Measurements from ENCODE around the gene SMG7.

DNA sequence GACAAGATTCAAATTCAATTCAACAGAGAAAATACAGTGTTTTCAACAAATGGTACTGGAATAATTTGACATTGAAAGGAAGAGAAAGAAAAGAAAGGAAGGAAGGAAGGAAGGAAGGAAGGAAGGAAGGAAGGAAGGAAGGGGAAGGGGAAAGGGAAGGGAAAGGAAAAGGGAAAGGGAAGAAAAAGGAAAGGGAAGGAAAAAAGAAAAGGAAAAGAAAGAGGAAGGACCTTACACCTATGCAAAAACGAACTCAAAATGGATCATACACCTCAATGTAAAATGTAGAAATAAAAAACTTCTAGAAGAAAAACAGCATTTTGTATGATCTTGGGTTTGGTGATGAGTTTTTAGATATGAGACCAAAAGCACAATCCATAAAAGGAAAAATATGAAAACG lies 34.2 kb upstream of the SMG7 start:
- TF ChIP-seq, protein P1, sequence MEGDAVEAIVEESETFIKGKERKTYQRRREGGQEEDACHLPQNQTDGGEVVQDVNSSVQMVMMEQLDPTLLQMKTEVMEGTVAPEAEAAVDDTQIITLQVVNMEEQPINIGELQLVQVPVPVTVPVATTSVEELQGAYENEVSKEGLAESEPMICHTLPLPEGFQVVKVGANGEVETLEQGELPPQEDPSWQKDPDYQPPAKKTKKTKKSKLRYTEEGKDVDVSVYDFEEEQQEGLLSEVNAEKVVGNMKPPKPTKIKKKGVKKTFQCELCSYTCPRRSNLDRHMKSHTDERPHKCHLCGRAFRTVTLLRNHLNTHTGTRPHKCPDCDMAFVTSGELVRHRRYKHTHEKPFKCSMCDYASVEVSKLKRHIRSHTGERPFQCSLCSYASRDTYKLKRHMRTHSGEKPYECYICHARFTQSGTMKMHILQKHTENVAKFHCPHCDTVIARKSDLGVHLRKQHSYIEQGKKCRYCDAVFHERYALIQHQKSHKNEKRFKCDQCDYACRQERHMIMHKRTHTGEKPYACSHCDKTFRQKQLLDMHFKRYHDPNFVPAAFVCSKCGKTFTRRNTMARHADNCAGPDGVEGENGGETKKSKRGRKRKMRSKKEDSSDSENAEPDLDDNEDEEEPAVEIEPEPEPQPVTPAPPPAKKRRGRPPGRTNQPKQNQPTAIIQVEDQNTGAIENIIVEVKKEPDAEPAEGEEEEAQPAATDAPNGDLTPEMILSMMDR (IDR thresholded peaks at IDR 0.05), result no peak
- TF ChIP-seq, protein P2, sequence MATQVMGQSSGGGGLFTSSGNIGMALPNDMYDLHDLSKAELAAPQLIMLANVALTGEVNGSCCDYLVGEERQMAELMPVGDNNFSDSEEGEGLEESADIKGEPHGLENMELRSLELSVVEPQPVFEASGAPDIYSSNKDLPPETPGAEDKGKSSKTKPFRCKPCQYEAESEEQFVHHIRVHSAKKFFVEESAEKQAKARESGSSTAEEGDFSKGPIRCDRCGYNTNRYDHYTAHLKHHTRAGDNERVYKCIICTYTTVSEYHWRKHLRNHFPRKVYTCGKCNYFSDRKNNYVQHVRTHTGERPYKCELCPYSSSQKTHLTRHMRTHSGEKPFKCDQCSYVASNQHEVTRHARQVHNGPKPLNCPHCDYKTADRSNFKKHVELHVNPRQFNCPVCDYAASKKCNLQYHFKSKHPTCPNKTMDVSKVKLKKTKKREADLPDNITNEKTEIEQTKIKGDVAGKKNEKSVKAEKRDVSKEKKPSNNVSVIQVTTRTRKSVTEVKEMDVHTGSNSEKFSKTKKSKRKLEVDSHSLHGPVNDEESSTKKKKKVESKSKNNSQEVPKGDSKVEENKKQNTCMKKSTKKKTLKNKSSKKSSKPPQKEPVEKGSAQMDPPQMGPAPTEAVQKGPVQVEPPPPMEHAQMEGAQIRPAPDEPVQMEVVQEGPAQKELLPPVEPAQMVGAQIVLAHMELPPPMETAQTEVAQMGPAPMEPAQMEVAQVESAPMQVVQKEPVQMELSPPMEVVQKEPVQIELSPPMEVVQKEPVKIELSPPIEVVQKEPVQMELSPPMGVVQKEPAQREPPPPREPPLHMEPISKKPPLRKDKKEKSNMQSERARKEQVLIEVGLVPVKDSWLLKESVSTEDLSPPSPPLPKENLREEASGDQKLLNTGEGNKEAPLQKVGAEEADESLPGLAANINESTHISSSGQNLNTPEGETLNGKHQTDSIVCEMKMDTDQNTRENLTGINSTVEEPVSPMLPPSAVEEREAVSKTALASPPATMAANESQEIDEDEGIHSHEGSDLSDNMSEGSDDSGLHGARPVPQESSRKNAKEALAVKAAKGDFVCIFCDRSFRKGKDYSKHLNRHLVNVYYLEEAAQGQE (IDR thresholded peaks at IDR 0.05; ENCODE audit: insufficient read depth in 1 of 2, low read depth in 2 of 2, low read length in 1 of 2), result no peak
- TF ChIP-seq TCF7L2 (IDR thresholded peaks at IDR 0.05; ENCODE audit: low read depth, low read length) (no peak), POLR2AphosphoS5 (IDR thresholded peaks at IDR 0.05; ENCODE audit: low read depth, low read length) (no peak)
